Measurements from ENCODE around the gene GNA12.
A peak's percentile ranks its signal among the peaks of the same experiment; 100 is the strongest.
"Not testable (repeated sequence)": the region's sequence is repeated elsewhere in the genome, so short reads cannot be mapped to it uniquely, and the experiment has no call there.

GNA12 gene

GRCh38 chr7:2713370-2713769 is 130.7 kb downstream of the GNA12 start:
- no peak for DNase-seq (ENCODE audit: low read depth, low spot score)

- DNase-seq (ENCODE audit: low read depth, low spot score): no peak
Measured at GRCh38 chr7:2711895-2712675, 132.0 kb downstream of the GNA12 start.

GRCh38 chr7:2710901-2711551 is 133.1 kb downstream of the GNA12 start:
- no peak for DNase-seq (ENCODE audit: low read depth, low spot score)

- no peak for DNase-seq (ENCODE audit: low read depth, low spot score)
Measured at GRCh38 chr7:2710286-2710655, 133.8 kb downstream of the GNA12 start.

- DNase-seq (ENCODE audit: low read depth, low spot score): peak; percentile 59
Measured at GRCh38 chr7:2709553-2710285, 134.4 kb downstream of the GNA12 start.

- no peak for DNase-seq (ENCODE audit: low read depth, low spot score)
Measured at GRCh38 chr7:2708547-2709310, 135.4 kb downstream of the GNA12 start.

- no peak for DNase-seq (ENCODE audit: low read depth, low spot score)
Measured at GRCh38 chr7:2708041-2708440, 136.1 kb downstream of the GNA12 start.

- no peak for DNase-seq (ENCODE audit: low read depth, low spot score)
Measured at GRCh38 chr7:2707481-2707880, 136.6 kb downstream of the GNA12 start.

- no peak for DNase-seq (ENCODE audit: low read depth, low spot score)
Measured at GRCh38 chr7:2706685-2707126, 137.4 kb downstream of the GNA12 start.

GRCh38 chr7:2705371-2706096 is 138.6 kb downstream of the GNA12 start:
- DNase-seq (ENCODE audit: low read depth, low spot score): no peak

GRCh38 chr7:2702594-2702957 is 141.5 kb downstream of the GNA12 start:
- DNase-seq (ENCODE audit: low read depth, low spot score): no peak

- DNase-seq (ENCODE audit: low read depth, low spot score): no peak
Measured at GRCh38 chr7:2701832-2702593, 142.1 kb downstream of the GNA12 start.

- no peak for DNase-seq (ENCODE audit: low read depth, low spot score)
Measured at GRCh38 chr7:2701424-2701823, 142.7 kb downstream of the GNA12 start.

GRCh38 chr7:2700141-2700850 is 143.8 kb downstream of the GNA12 start:
- DNase-seq (ENCODE audit: low read depth, low spot score): no peak

GRCh38 chr7:2699289-2699620 is 144.9 kb downstream of the GNA12 start:
- no peak for DNase-seq (ENCODE audit: low read depth, low spot score)

GRCh38 chr7:2698581-2699288 is 145.4 kb downstream of the GNA12 start:
- DNase-seq (ENCODE audit: low read depth, low spot score): no peak

GRCh38 chr7:2694122-2694436 is 150.0 kb downstream of the GNA12 start:
- DNase-seq (ENCODE audit: low read depth, low spot score): not testable (repeated sequence)

GRCh38 chr7:2693420-2694121 is 150.5 kb downstream of the GNA12 start:
- DNase-seq (ENCODE audit: low read depth, low spot score): not testable (repeated sequence)

GRCh38 chr7:2692543-2692942 is 151.6 kb downstream of the GNA12 start:
- DNase-seq (ENCODE audit: low read depth, low spot score): no peak
